ENCODE results near the gene PCDHGC3. TPM values are rescaled to one million over a fixed set of nuclear protein-coding genes. Genes with fewer than 3 reads are reported as not detected.

The PCDHGC3 gene
- total and polyA plus RNA-seq, 4 donors, result 3.7 to 11.0 (median 6.2) TPM

GRCh38 chr5:141513627-141514329 lies 38.0 kb downstream of the PCDHGC3 start:
- H3K9me3 ChIP-seq (ENCODE audit: control insufficient read depth in 4 of 4, low read length in 3 of 4), result no peaks in the 10 kb centered on the region
- peak overlapping the region; percentile 58 to 72 for H3K27ac ChIP-seq (ENCODE audit: low read depth in 1 of 2, low read length in 2 of 2)
- peak overlapping the region in 1 of 2 donors; percentile 19 for H3K9ac ChIP-seq (ENCODE audit: low read depth in 1 of 2, low read length in 2 of 2)
- WGBS, result 46% methylated on average over 29 of the region's 29 CpGs
- peak overlapping the region in 2 of 3 donors; percentile 27 to 51 for H3K4me3 ChIP-seq (ENCODE audit: low read depth in 1 of 3, low read length in 3 of 3)
- H3K27me3 ChIP-seq (ENCODE audit: control insufficient read depth in 4 of 4, insufficient read depth in 4 of 4, low read length in 3 of 4), result no peaks in the 10 kb centered on the region
- H3K36me3 ChIP-seq (ENCODE audit: control insufficient read depth in 4 of 4, insufficient read depth in 3 of 4, low read depth in 1 of 4, low read length in 3 of 4), result peaks cover 13 to 32% (median 26%) of the 10 kb centered on the region in 4 donors
- DNase-seq (ENCODE audit: low spot score), result peak; percentile 57
- peak; percentile 25 for TF ChIP-seq SP1 (IDR thresholded peaks at IDR 0.05)
- no peak for TF ChIP-seq FOXA2 (IDR thresholded peaks at IDR 0.05)
- no peak for TF ChIP-seq FOXA1 (IDR thresholded peaks at IDR 0.05)
- TF ChIP-seq GABPA (IDR thresholded peaks at IDR 0.05 in 1 of 2, conservative IDR thresholded peaks at IDR 0.05 in 1 of 2), result no peak
- peaks cover 4 to 20% (median 7%) of the 10 kb centered on the region in 4 donors for H3K4me1 ChIP-seq (ENCODE audit: control insufficient read depth in 4 of 4, insufficient read depth in 4 of 4, low read length in 3 of 4)

DNA sequence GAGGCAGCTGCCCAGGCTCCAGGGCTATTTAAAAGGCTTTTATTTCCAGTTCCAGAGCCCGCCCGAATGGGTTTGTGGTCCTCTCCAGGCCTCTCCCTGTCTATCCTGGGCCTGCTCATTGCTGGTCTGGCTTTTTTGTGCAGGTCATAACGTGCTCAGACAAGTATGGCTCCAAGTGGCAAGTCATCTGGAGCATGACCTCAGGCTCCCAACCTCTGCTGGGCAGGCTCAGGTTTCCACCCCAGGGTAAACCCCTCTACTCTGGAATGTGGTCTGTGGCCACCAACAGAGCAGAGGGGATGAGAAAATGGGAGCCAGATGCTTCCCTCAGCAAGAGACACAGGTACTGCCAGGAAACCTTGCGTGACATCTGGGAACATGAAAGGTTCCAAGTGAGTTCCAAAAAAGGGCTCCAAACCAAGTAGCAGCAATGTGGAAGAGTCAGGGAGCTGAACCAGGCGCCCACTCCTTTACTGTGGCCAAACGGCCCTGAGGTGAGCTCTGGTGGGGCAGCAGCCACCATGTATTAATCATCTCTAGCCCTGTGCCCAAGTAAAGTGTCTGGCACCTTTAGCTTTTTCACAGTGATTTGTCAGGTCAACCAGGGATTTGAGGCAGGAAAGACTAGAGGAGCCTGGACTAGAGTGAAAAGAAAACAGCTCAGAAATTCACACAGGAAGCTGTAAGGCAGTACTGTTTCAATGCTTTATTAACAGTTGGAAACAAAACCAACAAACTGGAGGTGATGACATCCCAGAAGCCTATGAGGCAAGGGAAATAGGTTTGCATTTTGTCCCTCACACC lies 38.8 kb downstream of the PCDHGC3 start:
- no peak overlapping the region for H3K4me3 ChIP-seq (ENCODE audit: low read depth in 1 of 3, low read length in 3 of 3)
- H3K4me1 ChIP-seq (ENCODE audit: control insufficient read depth in 4 of 4, insufficient read depth in 4 of 4, low read length in 3 of 4), result peaks cover 4 to 20% (median 7%) of the 10 kb centered on the region in 4 donors
- H3K27me3 ChIP-seq (ENCODE audit: control insufficient read depth in 4 of 4, insufficient read depth in 4 of 4, low read length in 3 of 4), result no peaks in the 10 kb centered on the region
- 81% methylated on average over 6 of the region's 6 CpGs for WGBS
- peak overlapping the region; percentile 58 to 72 for H3K27ac ChIP-seq (ENCODE audit: low read depth in 1 of 2, low read length in 2 of 2)
- TF ChIP-seq SP1 (IDR thresholded peaks at IDR 0.05), result no peak
- TF ChIP-seq HNF4G (IDR thresholded peaks at IDR 0.05), result no peak
- TF ChIP-seq FOXA1 (IDR thresholded peaks at IDR 0.05), result no peak
- no peak for TF ChIP-seq EGR1 (IDR thresholded peaks at IDR 0.05; ENCODE audit: low read depth in 2 of 2)
- no peak for TF ChIP-seq RAD21 (IDR thresholded peaks at IDR 0.05)
- TF ChIP-seq REST (IDR thresholded peaks at IDR 0.05), result no peak
- TF ChIP-seq YY1 (IDR thresholded peaks at IDR 0.05), result no peak
- TF ChIP-seq NR2F2 (IDR thresholded peaks at IDR 0.05), result no peak
- no peak for TF ChIP-seq RXRA (IDR thresholded peaks at IDR 0.05)
- no peak for TF ChIP-seq JUND (IDR thresholded peaks at IDR 0.05)
- TF ChIP-seq FOXA2 (IDR thresholded peaks at IDR 0.05), result no peak
- H3K9me3 ChIP-seq (ENCODE audit: control insufficient read depth in 4 of 4, low read length in 3 of 4), result no peaks in the 10 kb centered on the region
- no peak for DNase-seq (ENCODE audit: low spot score)
- H3K36me3 ChIP-seq (ENCODE audit: control insufficient read depth in 4 of 4, insufficient read depth in 3 of 4, low read depth in 1 of 4, low read length in 3 of 4), result peaks cover 17 to 40% (median 33%) of the 10 kb centered on the region in 4 donors
- H3K9ac ChIP-seq (ENCODE audit: low read depth in 1 of 2, low read length in 2 of 2), result no peak overlapping the region

- H3K27ac ChIP-seq (ENCODE audit: low read depth in 1 of 2, low read length in 2 of 2), result peak overlapping the region; percentile 4 to 58
- WGBS, result 89% methylated on average over 3 of the region's 3 CpGs
- H3K9ac ChIP-seq (ENCODE audit: low read depth in 1 of 2, low read length in 2 of 2), result no peak overlapping the region
- DNase-seq (ENCODE audit: low spot score), result no peak
- peaks cover 17 to 46% (median 38%) of the 10 kb centered on the region in 4 donors for H3K36me3 ChIP-seq (ENCODE audit: control insufficient read depth in 4 of 4, insufficient read depth in 3 of 4, low read depth in 1 of 4, low read length in 3 of 4)
- TF ChIP-seq RXRA (IDR thresholded peaks at IDR 0.05), result peak in 1 of 2 donors; percentile 15
- no peak for TF ChIP-seq YY1 (IDR thresholded peaks at IDR 0.05)
- no peak for TF ChIP-seq ZBTB33 (IDR thresholded peaks at IDR 0.05)
- TF ChIP-seq HNF4A (conservative IDR thresholded peaks at IDR 0.05), result peak in 1 of 2 donors; percentile 7
- no peaks in the 10 kb centered on the region for H3K27me3 ChIP-seq (ENCODE audit: control insufficient read depth in 4 of 4, insufficient read depth in 4 of 4, low read length in 3 of 4)
- H3K9me3 ChIP-seq (ENCODE audit: control insufficient read depth in 4 of 4, low read length in 3 of 4), result no peaks in the 10 kb centered on the region
- no peak overlapping the region for H3K4me3 ChIP-seq (ENCODE audit: low read depth in 1 of 3, low read length in 3 of 3)
- peaks cover 4 to 20% (median 7%) of the 10 kb centered on the region in 4 donors for H3K4me1 ChIP-seq (ENCODE audit: control insufficient read depth in 4 of 4, insufficient read depth in 4 of 4, low read length in 3 of 4)
Observed at GRCh38 chr5:141515141-141515540, 39.4 kb downstream of the PCDHGC3 start.

Data from liver (tissue), 9 donors.